Neural cell (in vitro differentiated cells): Measurements from ENCODE around the gene PPL.

ENCODE experiments used
- CTCF ChIP-seq: fragments of 450-650 bp; IDR thresholded peaks from 2 replicates; pipeline ENCODE4 v1.5.1; 2014; ENCODE audit warnings: antibody characterized with exemption, mild to moderate bottlenecking, moderate library complexity; ENCODE audit not compliant: poor library complexity, severe bottlenecking
- EZH2 ChIP-seq: fragments of 200-600, 300-800 bp; shearing (Covaris generic), sonication (generic); IDR thresholded peaks from 2 replicates; pipeline ENCODE4 v1.6.1; 2014; ENCODE audit warnings: antibody characterized with exemption, low read length, borderline replicate concordance, mild to moderate bottlenecking; ENCODE audit not compliant: insufficient read depth, poor library complexity, severe bottlenecking
- TAF1 ChIP-seq: IDR thresholded peaks from 2 replicates; pipeline ENCODE4 v1.6.1; 2012; ENCODE audit warnings: low read depth

- TF ChIP-seq TAF1 (no peak), CTCF (no peak), EZH2 (no peak)
Observed at GRCh38 chr16:4884209-4884608, 52.7 kb downstream of the PPL start.
